ENCODE data around the gene ULK1. TPM values are rescaled to one million over a fixed set of nuclear protein-coding genes. Genes with fewer than 3 reads are reported as not detected.

ULK1 gene
- total and polyA plus RNA-seq, 2 experiments from 2014 or later, result 8.4 to 33.8 TPM

- 0 out of 2 replicates have a peak, but pooled peaks cover under 1% of the 10 kb centered on the region for H3F3A ChIP-seq (replicated peaks; ENCODE audit: low read depth)
- H3K36me3 ChIP-seq (ENCODE audit: insufficient read depth), result no peaks in the 10 kb centered on the region
- H3K27me3 ChIP-seq (ENCODE audit: insufficient read depth), result no peaks in the 10 kb centered on the region
- H3K4me2 ChIP-seq, result no peak overlapping the region
- DNase-seq (ENCODE audit: low spot score), result no peak
- peaks cover 5% of the 10 kb centered on the region for H3K27me3 Mint-ChIP-seq (ENCODE audit: insufficient read depth, low read depth, poor library complexity)
- no peaks in the 10 kb centered on the region for H4K20me1 ChIP-seq (replicated peaks; ENCODE audit: insufficient read depth)
- H3K4me3 Mint-ChIP-seq, result no peak overlapping the region
- peaks cover 30% of the 10 kb centered on the region for H3K36me3 Mint-ChIP-seq (ENCODE audit: low read depth)
- no peak overlapping the region for H2AFZ ChIP-seq
- H3K27ac ChIP-seq (ENCODE audit: low read depth), result no peak overlapping the region
- no peak overlapping the region for H3K27ac Mint-ChIP-seq
- no peak overlapping the region for H3K4me3 ChIP-seq
- no peaks in the 10 kb centered on the region for H3K4me1 ChIP-seq (ENCODE audit: insufficient read depth)
- no peak for ATAC-seq
- no peaks in the 10 kb centered on the region; the same call in 1 of the 3 replicates for H3K4me1 Mint-ChIP-seq
- TF ChIP-seq JUNB (IDR thresholded peaks at IDR 0.05; ENCODE audit: unreplicated experiment) (no peak), CTCF (conservative IDR thresholded peaks at IDR 0.05; ENCODE audit: low read depth in 2 of 2) (0 out of 4 replicates have a peak, but pooled peaks of 1 of the 2 experiments have one; percentile 6)
- H3K9me3 Mint-ChIP-seq, result no peaks in the 10 kb centered on the region
- H3K79me2 ChIP-seq (replicated peaks; ENCODE audit: insufficient read depth), result no peaks in the 10 kb centered on the region
- H3K9me2 ChIP-seq (ENCODE audit: insufficient read depth), result no peaks in the 10 kb centered on the region
These were observed 17.5 kb downstream of the ULK1 start for GRCh38 chr12:131911851-131912477.

DNA sequence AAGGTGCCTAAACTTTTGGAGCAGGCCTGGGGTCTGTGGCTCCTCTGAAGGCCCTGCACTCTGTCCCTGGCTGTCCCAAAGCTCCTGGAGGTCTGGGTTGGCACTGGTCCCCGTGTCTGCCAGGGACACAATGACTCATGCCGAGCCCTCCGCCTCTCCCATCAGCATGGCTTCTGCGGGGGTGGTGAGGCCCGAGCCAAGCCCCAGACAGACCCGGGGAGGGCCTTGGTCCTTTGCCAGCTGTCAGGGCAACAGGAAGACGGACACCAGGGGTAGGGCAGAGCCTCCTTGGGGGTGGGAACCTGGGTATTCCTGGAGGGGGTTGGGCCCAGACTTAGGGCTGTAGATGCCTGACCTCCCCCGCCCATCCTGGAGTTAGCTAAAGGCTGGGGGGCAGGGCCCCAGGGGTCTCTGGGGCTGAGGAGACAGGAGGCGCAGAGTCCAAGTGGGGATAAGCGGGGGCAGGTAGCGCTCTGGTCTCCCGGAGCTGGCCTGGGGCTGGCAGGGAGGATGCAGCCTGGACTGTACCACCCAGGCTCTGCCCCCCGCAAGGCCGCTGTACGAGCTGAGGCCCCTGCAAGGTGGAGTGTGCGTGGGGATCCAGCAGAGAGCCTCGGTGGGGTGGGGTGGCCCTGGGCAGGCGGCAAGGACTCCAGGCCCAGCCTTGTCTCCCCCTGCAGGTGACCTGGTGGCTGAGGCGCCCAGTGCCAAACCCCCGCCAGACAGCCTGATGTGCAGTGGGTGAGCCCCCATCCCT, 18.3 kb downstream of the ULK1 start:
- peaks cover 30% of the 10 kb centered on the region for H3K36me3 Mint-ChIP-seq (ENCODE audit: low read depth)
- TF ChIP-seq STAT1 (IDR thresholded peaks at IDR 0.05; ENCODE audit: unreplicated experiment) (no peak), CTCF (conservative IDR thresholded peaks at IDR 0.05; ENCODE audit: low read depth in 2 of 2) (peak; percentile 17 to 50; a peak in 2 of 4 replicates)
- Histone ChIP-seq H2AFZ (no peak overlapping the region), H3K4me3 (no peak overlapping the region), H3K27me3 (ENCODE audit: insufficient read depth) (no peaks in the 10 kb centered on the region), H3K36me3 (ENCODE audit: insufficient read depth) (no peaks in the 10 kb centered on the region), H3K4me2 (no peak overlapping the region), H3K79me2 (replicated peaks; ENCODE audit: insufficient read depth) (no peaks in the 10 kb centered on the region), H3K9me2 (ENCODE audit: insufficient read depth) (no peaks in the 10 kb centered on the region), H4K20me1 (replicated peaks; ENCODE audit: insufficient read depth) (no peaks in the 10 kb centered on the region), H3F3A (replicated peaks; ENCODE audit: low read depth) (no peaks in the 10 kb centered on the region), H3K27ac (ENCODE audit: low read depth) (no peak overlapping the region), H3K4me1 (ENCODE audit: insufficient read depth) (no peaks in the 10 kb centered on the region)
- H3K4me3 Mint-ChIP-seq, result no peak overlapping the region
- DNase-seq (ENCODE audit: low spot score) (no peak), ATAC-seq (peak; percentile 15)
- H3K27ac Mint-ChIP-seq, result 0 out of 2 replicates have a peak overlapping the region, but pooled peaks have one; percentile 65
- no peaks in the 10 kb centered on the region for H3K9me3 Mint-ChIP-seq
- H3K4me1 Mint-ChIP-seq, result no peaks in the 10 kb centered on the region; the same call in 1 of the 3 replicates
- H3K27me3 Mint-ChIP-seq (ENCODE audit: insufficient read depth, low read depth, poor library complexity), result peaks cover 5% of the 10 kb centered on the region
